ENCODE results near the gene TOR2A. TPM values are rescaled to one million over a fixed set of nuclear protein-coding genes. Genes with fewer than 3 reads are reported as not detected.

Gene TOR2A
- total RNA-seq, 1 donor from 2014 or later: 21.9 TPM

DNA sequence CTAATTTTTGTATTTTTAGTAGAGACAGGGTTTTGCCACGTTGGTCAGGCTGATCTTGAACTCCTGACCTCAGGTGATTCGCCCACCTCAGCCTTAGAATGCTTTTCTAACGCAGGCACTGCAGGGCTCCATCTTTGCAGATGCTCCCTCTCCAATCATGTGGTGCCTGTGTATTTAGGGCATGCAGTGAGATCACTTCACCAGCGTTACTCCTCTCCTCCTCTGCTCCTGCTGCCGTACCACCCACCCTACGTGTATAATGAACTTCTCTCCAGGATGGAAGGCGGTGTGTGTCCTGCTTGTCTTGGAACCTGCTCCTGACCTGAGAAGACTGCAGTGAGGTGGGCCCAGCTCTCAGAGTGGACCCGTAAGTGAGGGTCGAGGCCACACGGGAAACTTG lies 42.0 kb downstream of the TOR2A start:
- TF ChIP-seq CTCF (conservative IDR thresholded peaks at IDR 0.05): no peak
- no peaks in the 10 kb centered on the region for H3K9me3 Mint-ChIP-seq
- no peak overlapping the region for H3K4me3 Mint-ChIP-seq
- H3K27ac Mint-ChIP-seq: no peak overlapping the region
- DNase-seq (ENCODE audit: extremely low spot score, unreplicated experiment): no peak
- peaks cover 18% of the 10 kb centered on the region for H3K36me3 Mint-ChIP-seq
- H3K4me1 Mint-ChIP-seq (ENCODE audit: unreplicated experiment): peaks cover 20% of the 10 kb centered on the region
- no peaks in the 10 kb centered on the region for H3K27me3 Mint-ChIP-seq

GRCh38 chr9:127692071-127692470 lies 43.0 kb downstream of the TOR2A start:
- Mint-ChIP-seq H3K27ac (no peak overlapping the region), H3K4me3 (no peak overlapping the region), H3K4me1 (ENCODE audit: unreplicated experiment) (peaks cover 20% of the 10 kb centered on the region), H3K27me3 (no peaks in the 10 kb centered on the region), H3K9me3 (no peaks in the 10 kb centered on the region), H3K36me3 (peaks cover 18% of the 10 kb centered on the region)
- no peak for DNase-seq (ENCODE audit: extremely low spot score, unreplicated experiment)
- no peak for TF ChIP-seq CTCF (conservative IDR thresholded peaks at IDR 0.05)

- no peaks in the 10 kb centered on the region for H3K9me3 Mint-ChIP-seq
- no peak for DNase-seq (ENCODE audit: extremely low spot score, unreplicated experiment)
- H3K27ac Mint-ChIP-seq: no peak overlapping the region
- peaks cover 18% of the 10 kb centered on the region for H3K36me3 Mint-ChIP-seq
- no peak overlapping the region for H3K4me3 Mint-ChIP-seq
- H3K4me1 Mint-ChIP-seq (ENCODE audit: unreplicated experiment): peaks cover 25% of the 10 kb centered on the region
- no peaks in the 10 kb centered on the region for H3K27me3 Mint-ChIP-seq
- TF ChIP-seq CTCF (conservative IDR thresholded peaks at IDR 0.05): no peak
Measured at GRCh38 chr9:127690735-127691134, 44.4 kb downstream of the TOR2A start.

- Mint-ChIP-seq H3K36me3 (peaks cover 18% of the 10 kb centered on the region), H3K4me3 (no peak overlapping the region), H3K4me1 (ENCODE audit: unreplicated experiment) (peaks cover 14% of the 10 kb centered on the region), H3K27me3 (no peaks in the 10 kb centered on the region), H3K9me3 (no peaks in the 10 kb centered on the region), H3K27ac (no peak overlapping the region)
- DNase-seq (ENCODE audit: extremely low spot score, unreplicated experiment): no peak
- TF ChIP-seq CTCF (conservative IDR thresholded peaks at IDR 0.05): no peak
Measured at GRCh38 chr9:127689329-127690000, 45.6 kb downstream of the TOR2A start.

DNA sequence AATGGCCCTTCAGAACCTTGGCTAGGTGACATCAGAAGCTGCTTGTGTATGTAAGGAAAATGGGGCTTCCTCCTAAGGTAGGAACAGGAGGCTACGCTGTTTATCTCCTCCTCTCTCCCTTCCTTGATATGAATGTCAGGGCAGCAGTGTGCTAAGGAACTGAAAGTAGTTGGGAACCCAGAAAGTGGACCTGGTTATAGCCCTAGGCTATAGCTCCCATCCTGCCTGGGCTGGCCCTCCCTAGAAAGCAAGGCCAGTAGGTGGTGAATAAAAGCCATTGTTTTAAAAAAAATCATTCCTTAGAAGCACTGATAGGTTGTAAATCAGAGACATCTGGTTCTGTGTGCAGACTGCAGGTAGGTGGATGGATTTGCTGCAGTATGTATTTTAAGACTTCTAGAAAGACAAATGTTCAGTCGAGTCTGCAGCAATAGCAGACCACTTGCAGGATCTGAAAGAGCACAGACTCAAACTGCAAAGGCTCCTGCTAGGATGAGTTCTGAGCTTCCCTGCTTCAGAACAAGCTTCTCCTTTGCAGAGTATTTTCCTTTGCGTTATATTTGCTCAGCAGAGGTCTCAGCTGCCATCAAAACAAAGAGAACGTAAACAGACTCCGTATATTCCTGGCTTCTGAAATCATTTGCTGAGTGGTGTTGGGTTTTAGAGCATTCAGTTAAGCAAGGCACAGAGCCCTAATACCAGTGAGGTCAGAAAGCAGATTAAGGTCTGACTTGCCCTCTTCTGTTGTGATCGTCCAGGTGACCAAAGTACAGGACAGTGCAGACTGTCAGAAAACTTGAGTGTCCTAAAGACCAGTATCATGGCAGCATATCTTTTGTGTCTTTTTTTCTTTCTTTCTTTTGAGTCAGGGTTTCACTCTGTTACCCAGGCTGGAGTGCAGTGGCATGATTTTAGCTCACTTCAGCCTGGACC lies 48.4 kb downstream of the TOR2A start:
- DNase-seq (ENCODE audit: extremely low spot score, unreplicated experiment): no peak
- Mint-ChIP-seq H3K4me1 (ENCODE audit: unreplicated experiment) (peaks cover 8% of the 10 kb centered on the region), H3K36me3 (peaks cover 20% of the 10 kb centered on the region), H3K27ac (no peak overlapping the region), H3K27me3 (no peaks in the 10 kb centered on the region), H3K4me3 (no peak overlapping the region), H3K9me3 (no peaks in the 10 kb centered on the region)
- TF ChIP-seq CTCF (conservative IDR thresholded peaks at IDR 0.05): no peak

All from type B pancreatic cell (in vitro differentiated cells).